Measurements from ENCODE around the gene BCL11B. TPM values are rescaled to one million over a fixed set of nuclear protein-coding genes. Genes with fewer than 3 reads are reported as not detected.

Gene BCL11B
- total RNA-seq, 4 donors from 2014 or later = 39.1 to 74.3 (median 51.7) TPM

GRCh38 chr14:99241325-99242010 is 30.5 kb downstream of the BCL11B start:
- 32 to 35% methylated on average over 18 of the region's 18 CpGs for WGBS, 2 donors
- no peak for DNase-seq (ENCODE audit: low spot score in 2 of 2)
- intact Hi-C loops (cut with DNase I; ENCODE audit: low total_unique reads) = no loop called here
- no peak overlapping the region for H3K4me3 ChIP-seq (ENCODE audit: low read depth, poor library complexity, severe bottlenecking)
- TF ChIP-seq POLR2A (IDR thresholded peaks at IDR 0.05) (no peak), CTCF (IDR thresholded peaks at IDR 0.05) (no peak)

GRCh38 chr14:99240627-99241324 is 31.2 kb downstream of the BCL11B start:
- WGBS, 2 donors = 76 to 77% methylated on average over 23 of the region's 23 CpGs
- H3K4me3 ChIP-seq (ENCODE audit: low read depth, poor library complexity, severe bottlenecking) = no peak overlapping the region
- DNase-seq (ENCODE audit: low spot score in 2 of 2) = no peak
- intact Hi-C loops (cut with DNase I; ENCODE audit: low total_unique reads) = no loop called here
- TF ChIP-seq CTCF (IDR thresholded peaks at IDR 0.05) (no peak), POLR2A (IDR thresholded peaks at IDR 0.05) (no peak)

GRCh38 chr14:99239661-99240092 is 32.3 kb downstream of the BCL11B start:
- WGBS, 2 donors = 19 to 29% methylated on average over 7 of the region's 7 CpGs
- TF ChIP-seq CTCF (IDR thresholded peaks at IDR 0.05) (no peak), POLR2A (IDR thresholded peaks at IDR 0.05) (no peak)
- DNase-seq (ENCODE audit: low spot score in 2 of 2) = no peak
- intact Hi-C loops (cut with DNase I; ENCODE audit: low total_unique reads) = no loop called here
- H3K4me3 ChIP-seq (ENCODE audit: low read depth, poor library complexity, severe bottlenecking) = no peak overlapping the region

- TF ChIP-seq POLR2A (IDR thresholded peaks at IDR 0.05) (no peak), CTCF (IDR thresholded peaks at IDR 0.05) (no peak)
- WGBS, 2 donors = 66 to 67% methylated on average over 6 of the region's 6 CpGs
- DNase-seq (ENCODE audit: low spot score in 2 of 2) = no peak
- H3K4me3 ChIP-seq (ENCODE audit: low read depth, poor library complexity, severe bottlenecking) = no peak overlapping the region
- intact Hi-C loops (cut with DNase I; ENCODE audit: low total_unique reads) = no loop called here
These were observed 33.8 kb downstream of the BCL11B start for GRCh38 chr14:99238216-99238615.

- H3K4me3 ChIP-seq (ENCODE audit: low read depth, poor library complexity, severe bottlenecking) = no peak overlapping the region
- TF ChIP-seq CTCF (IDR thresholded peaks at IDR 0.05) (no peak), POLR2A (IDR thresholded peaks at IDR 0.05) (no peak)
- no peak for DNase-seq (ENCODE audit: low spot score in 2 of 2)
- intact Hi-C loops (cut with DNase I; ENCODE audit: low total_unique reads) = no loop called here
- WGBS, 2 donors = 75 to 79% methylated on average over 7 of the region's 7 CpGs
These were observed 34.7 kb downstream of the BCL11B start for GRCh38 chr14:99237288-99237687.
